Suprapubic skin (tissue), 3 donors: ENCODE data around the gene ZNF532.

Experiments used
- CTCF ChIP-seq, 2 donors: fragments of 200-600 bp in 1 of 2; fragments of 450-650 bp in 1 of 2; sonication (generic) in 1 of 2; IDR thresholded peaks; one replicate each; pipeline ENCODE4 v1.5.1; 2016 to 2019; ENCODE audit warnings: antibody characterized with exemption in 2 of 2, mild to moderate bottlenecking in 1 of 2, moderate library complexity in 1 of 2
- EP300 ChIP-seq: sonication (generic); formaldehyde crosslinking; IDR thresholded peaks from one replicate; pipeline ENCODE4 v1.6.1; 2017; ENCODE audit warnings: antibody characterized with exemption
- POLR2A ChIP-seq, 2 donors: fragments of 450-650 bp; IDR thresholded peaks; one replicate each; pipeline ENCODE4 v1.6.1; 2017; ENCODE audit warnings: antibody characterized with exemption in 2 of 2, mild to moderate bottlenecking in 2 of 2, moderate library complexity in 2 of 2

GRCh38 chr18:59013744-59014143 is 149.1 kb downstream of the ZNF532 start:
- TF ChIP-seq CTCF (IDR thresholded peaks at IDR 0.05) (no peak), EP300 (no peak), POLR2A (IDR thresholded peaks at IDR 0.05) (no peak)
